Small intestine (tissue), 7 donors: ENCODE data around the gene TSC1. TPM values are rescaled to one million over a fixed set of nuclear protein-coding genes. Genes with fewer than 3 reads are reported as not detected.

Source experiments
- DNase-seq, 2 donors: peaks; one replicate each; pipeline versions ENCODE4 v3.0.0 to v3.0.0-alpha.2; 2013
- FAIRE-seq: peaks from 2 replicates; lab custom pipeline; 2012; peaks lifted over from hg19 to GRCh38; lab: Jason Lieb, UNC
- H3K27ac ChIP-seq, 3 donors: one replicate each; pipeline ENCODE4 v1.5.1; 2013; ENCODE audit warnings: low read length in 2 of 3, mild to moderate bottlenecking in 2 of 3, control low read depth in 1 of 3, inconsistent platforms in 1 of 3, low read depth in 1 of 3, moderate library complexity in 1 of 3
- H3K27me3 ChIP-seq, 3 donors: one replicate each; pipeline ENCODE4 v1.6.1; 2013; ENCODE audit warnings: low read length in 3 of 3, inconsistent platforms in 1 of 3; ENCODE audit not compliant: control insufficient read depth in 3 of 3, insufficient read depth in 3 of 3
- H3K36me3 ChIP-seq, 3 donors: one replicate each; pipeline ENCODE4 v1.6.1; 2013; ENCODE audit warnings: low read length in 3 of 3, inconsistent platforms in 1 of 3, low read depth in 1 of 3, mild to moderate bottlenecking in 1 of 3, moderate library complexity in 1 of 3; ENCODE audit not compliant: control insufficient read depth in 3 of 3, insufficient read depth in 2 of 3
- H3K4me1 ChIP-seq, 3 donors: one replicate each; pipeline ENCODE4 v1.6.1; 2013; ENCODE audit warnings: low read length in 2 of 3, inconsistent platforms in 1 of 3, low read depth in 1 of 3, mild to moderate bottlenecking in 1 of 3, moderate library complexity in 1 of 3; ENCODE audit not compliant: control insufficient read depth in 3 of 3, insufficient read depth in 2 of 3
- H3K4me3 ChIP-seq, 3 donors: one replicate each; pipeline ENCODE4 v1.5.1; 2013; ENCODE audit warnings: low read length in 3 of 3, control low read depth in 1 of 3, inconsistent platforms in 1 of 3, low read depth in 1 of 3, mild to moderate bottlenecking in 1 of 3, moderate library complexity in 1 of 3
- H3K9me3 ChIP-seq, 2 donors: one replicate each; pipeline ENCODE4 v1.6.1; 2013; ENCODE audit warnings: low read depth in 1 of 2, low read length in 1 of 2; ENCODE audit not compliant: control insufficient read depth in 2 of 2, insufficient read depth in 1 of 2
- WGBS, 3 donors: extraction: QIAGEN DNeasy Blood & Tissue Kit; methylation state at CpG; one replicate each; pipeline ENCODE4 v1.1.7; 2013; 5-methylcytosine and 5-hydroxymethylcytosine counted together
- polyA plus RNA-seq, 4 donors: library from polyadenylated mRNA; stranded (reverse) in 3 of 4; unstranded in 1 of 4; fragments of 200-250 nt in 3 of 4; fragments of 120-200 nt in 1 of 4; gene quantifications; one replicate each; pipeline versions ENCODE4 v1.2.1 to v1.2.3, GENCODE V29; 2013
- donor health status: healthy with polysubstance abuse.
- donor health status: control.
- donor health status: control.
- donor health status: Bipolar disorder and iron deficiency.
- donor health status: healthy.

The TSC1 gene
- polyA plus RNA-seq, 4 donors = 7.3 to 43.3 (median 12.1) TPM

- FAIRE-seq (no peak), DNase-seq (no peak)
- Histone ChIP-seq H3K36me3 (no peaks in the 10 kb centered on the region), H3K4me3 (no peak overlapping the region), H3K27ac (no peak overlapping the region), H3K27me3 (no peaks in the 10 kb centered on the region), H3K9me3 (no peaks in the 10 kb centered on the region), H3K4me1 (no peaks in the 10 kb centered on the region)
- 56 to 70% (median 63%) methylated on average over 8 of the region's 8 CpGs for WGBS, 3 donors
These were observed 87.4 kb downstream of the TSC1 start for GRCh38 chr9:132857031-132857430.

GRCh38 chr9:132855904-132856303 lies 88.5 kb downstream of the TSC1 start:
- Histone ChIP-seq H3K36me3 (no peaks in the 10 kb centered on the region), H3K9me3 (no peaks in the 10 kb centered on the region), H3K27ac (no peak overlapping the region), H3K27me3 (no peaks in the 10 kb centered on the region), H3K4me1 (no peaks in the 10 kb centered on the region), H3K4me3 (no peak overlapping the region)
- 82 to 88% (median 88%) methylated on average over 5 of the region's 5 CpGs for WGBS, 3 donors
- FAIRE-seq (no peak), DNase-seq (no peak)

GRCh38 chr9:132854832-132855231 lies 89.6 kb downstream of the TSC1 start:
- no peaks in the 10 kb centered on the region for H3K4me1 ChIP-seq
- no peak for FAIRE-seq
- 50 to 71% (median 60%) methylated on average over 10 of the region's 10 CpGs for WGBS, 3 donors
- H3K4me3 ChIP-seq = no peak overlapping the region
- H3K36me3 ChIP-seq = no peaks in the 10 kb centered on the region
- no peak for DNase-seq
- H3K9me3 ChIP-seq = no peaks in the 10 kb centered on the region
- H3K27me3 ChIP-seq = no peaks in the 10 kb centered on the region
- no peak overlapping the region for H3K27ac ChIP-seq

GRCh38 chr9:132853482-132853881 lies 90.9 kb downstream of the TSC1 start:
- WGBS, 3 donors = 87 to 96% (median 95%) methylated on average over 4 of the region's 4 CpGs
- DNase-seq (no peak), FAIRE-seq (no peak)
- Histone ChIP-seq H3K36me3 (no peaks in the 10 kb centered on the region), H3K9me3 (no peaks in the 10 kb centered on the region), H3K27me3 (no peaks in the 10 kb centered on the region), H3K4me1 (no peaks in the 10 kb centered on the region), H3K4me3 (no peak overlapping the region), H3K27ac (no peak overlapping the region)

GRCh38 chr9:132849185-132849706 lies 95.2 kb downstream of the TSC1 start:
- Histone ChIP-seq H3K27ac (no peak overlapping the region), H3K4me1 (no peaks in the 10 kb centered on the region), H3K27me3 (no peaks in the 10 kb centered on the region), H3K4me3 (no peak overlapping the region), H3K9me3 (no peaks in the 10 kb centered on the region), H3K36me3 (no peaks in the 10 kb centered on the region)
- DNase-seq (peak in 1 of 2 donors; percentile 50), FAIRE-seq (no peak)
- WGBS, 3 donors = 10 to 51% (median 31%) methylated on average over 12 of the region's 12 CpGs

- H3K36me3 ChIP-seq = no peaks in the 10 kb centered on the region
- no peak for FAIRE-seq
- H3K9me3 ChIP-seq = no peaks in the 10 kb centered on the region
- 87 to 92% (median 91%) methylated on average over 15 of the region's 15 CpGs for WGBS, 3 donors
- H3K27ac ChIP-seq = no peak overlapping the region
- no peaks in the 10 kb centered on the region for H3K4me1 ChIP-seq
- no peaks in the 10 kb centered on the region for H3K27me3 ChIP-seq
- no peak for DNase-seq
- no peak overlapping the region for H3K4me3 ChIP-seq
These were observed 97.4 kb downstream of the TSC1 start for GRCh38 chr9:132846918-132847515.

GRCh38 chr9:132846109-132846917 lies 98.1 kb downstream of the TSC1 start:
- H3K27ac ChIP-seq = no peak overlapping the region
- FAIRE-seq (no peak), DNase-seq (no peak)
- H3K9me3 ChIP-seq = no peaks in the 10 kb centered on the region
- H3K27me3 ChIP-seq = no peaks in the 10 kb centered on the region
- no peaks in the 10 kb centered on the region for H3K36me3 ChIP-seq
- no peaks in the 10 kb centered on the region for H3K4me1 ChIP-seq
- 83 to 86% (median 85%) methylated on average over 12 of the region's 12 CpGs for WGBS, 3 donors
- no peak overlapping the region for H3K4me3 ChIP-seq

- H3K36me3 ChIP-seq = no peaks in the 10 kb centered on the region
- no peaks in the 10 kb centered on the region for H3K4me1 ChIP-seq
- H3K27ac ChIP-seq = no peak overlapping the region
- 83 to 89% (median 84%) methylated on average over 5 of the region's 5 CpGs for WGBS, 3 donors
- no peak overlapping the region for H3K4me3 ChIP-seq
- no peak for FAIRE-seq
- no peaks in the 10 kb centered on the region for H3K9me3 ChIP-seq
- DNase-seq = no peak
- H3K27me3 ChIP-seq = no peaks in the 10 kb centered on the region
These were observed 102.0 kb downstream of the TSC1 start for GRCh38 chr9:132842124-132843044.
